Activated T-helper 1 cell treated with anti-CD3 and anti-CD28 coated beads, Interleukin-2, amount 50 U/mL, for 16 hours (primary cell): ENCODE measurements around the gene GRIN1.

Experiments
- DNase-seq, 2 donors: peaks; one replicate each; pipeline ENCODE4 v3.0.0-alpha.2; 2020; ENCODE audit warnings: low read depth in 1 of 2, low spot score in 1 of 2

Gene GRIN1

GRCh38 chr9:137164370-137165249 is 25.7 kb downstream of the GRIN1 start:
- no peak for DNase-seq

DNA sequence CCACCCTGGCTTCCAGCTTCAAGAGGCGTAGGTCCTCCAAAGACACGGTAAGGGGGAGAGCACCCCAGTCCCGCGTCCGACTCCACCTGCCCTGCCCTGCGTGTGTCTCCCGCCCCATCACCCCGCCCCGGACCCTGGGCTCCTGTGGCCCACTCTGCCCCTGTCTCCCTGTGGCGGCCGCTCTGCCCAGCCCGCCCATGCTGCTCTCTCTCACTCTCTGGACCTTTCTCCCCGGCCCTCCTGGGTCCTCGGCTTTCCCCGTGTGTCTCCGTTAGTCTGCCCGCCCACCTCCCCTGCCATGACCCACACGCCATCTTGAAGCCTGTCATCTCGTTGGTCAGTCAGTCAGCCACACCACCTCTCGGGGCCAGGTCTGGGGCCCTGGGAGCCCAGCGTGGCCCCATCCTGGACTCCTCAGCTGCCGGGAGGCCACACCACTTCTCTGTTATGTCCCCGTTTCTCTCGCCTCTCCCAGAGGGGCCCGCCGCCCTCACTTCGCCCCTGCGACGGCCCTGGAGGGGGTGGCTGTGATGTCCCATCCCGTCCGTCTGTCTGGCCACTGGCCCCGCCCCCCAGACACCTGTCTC is 26.4 kb downstream of the GRIN1 start:
- no peak for DNase-seq

DNA sequence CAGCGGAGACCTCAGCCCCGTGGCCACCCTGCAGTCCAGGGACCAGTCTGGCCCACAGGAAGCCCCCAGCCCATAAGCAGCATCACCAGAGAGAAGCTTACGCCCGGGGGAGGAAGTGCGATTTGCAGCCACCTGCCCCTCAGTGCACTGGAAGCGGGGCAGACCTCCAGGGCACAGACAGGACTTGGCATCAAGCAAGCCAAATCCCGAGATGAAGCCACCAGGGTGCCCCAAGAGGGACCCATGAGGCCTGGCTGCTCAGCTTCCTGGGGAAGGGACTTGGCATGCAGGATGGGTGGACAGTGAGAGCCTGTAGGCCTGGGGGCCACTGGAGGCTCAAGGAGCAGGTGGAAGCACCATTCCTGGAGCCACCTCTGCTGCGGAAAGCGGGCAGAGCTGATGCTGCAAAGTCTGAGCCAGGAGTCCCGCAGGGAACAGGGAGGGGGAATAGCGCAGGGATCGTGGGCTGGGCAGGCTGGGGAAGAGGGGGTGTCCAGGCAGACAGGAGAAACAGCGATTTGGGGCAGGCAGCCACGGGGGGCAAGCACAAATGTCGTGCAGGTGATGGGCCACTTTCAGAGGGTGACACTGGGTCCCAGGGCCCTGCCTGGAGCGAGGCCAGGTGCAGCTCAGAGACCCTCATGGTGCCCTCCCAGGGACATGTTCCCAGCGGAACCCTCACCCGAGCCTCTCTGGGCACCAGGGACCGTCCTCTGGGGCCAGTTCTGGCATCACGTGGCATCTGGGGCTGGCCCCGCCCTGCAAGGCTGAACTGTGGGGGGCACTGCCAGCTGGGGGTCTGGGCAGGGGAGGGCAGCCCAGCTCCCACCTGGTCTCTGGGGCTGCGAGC is 27.7 kb downstream of the GRIN1 start:
- no peak for DNase-seq

GRCh38 chr9:137167277-137167746 is 28.4 kb downstream of the GRIN1 start:
- DNase-seq, result no peak

DNA sequence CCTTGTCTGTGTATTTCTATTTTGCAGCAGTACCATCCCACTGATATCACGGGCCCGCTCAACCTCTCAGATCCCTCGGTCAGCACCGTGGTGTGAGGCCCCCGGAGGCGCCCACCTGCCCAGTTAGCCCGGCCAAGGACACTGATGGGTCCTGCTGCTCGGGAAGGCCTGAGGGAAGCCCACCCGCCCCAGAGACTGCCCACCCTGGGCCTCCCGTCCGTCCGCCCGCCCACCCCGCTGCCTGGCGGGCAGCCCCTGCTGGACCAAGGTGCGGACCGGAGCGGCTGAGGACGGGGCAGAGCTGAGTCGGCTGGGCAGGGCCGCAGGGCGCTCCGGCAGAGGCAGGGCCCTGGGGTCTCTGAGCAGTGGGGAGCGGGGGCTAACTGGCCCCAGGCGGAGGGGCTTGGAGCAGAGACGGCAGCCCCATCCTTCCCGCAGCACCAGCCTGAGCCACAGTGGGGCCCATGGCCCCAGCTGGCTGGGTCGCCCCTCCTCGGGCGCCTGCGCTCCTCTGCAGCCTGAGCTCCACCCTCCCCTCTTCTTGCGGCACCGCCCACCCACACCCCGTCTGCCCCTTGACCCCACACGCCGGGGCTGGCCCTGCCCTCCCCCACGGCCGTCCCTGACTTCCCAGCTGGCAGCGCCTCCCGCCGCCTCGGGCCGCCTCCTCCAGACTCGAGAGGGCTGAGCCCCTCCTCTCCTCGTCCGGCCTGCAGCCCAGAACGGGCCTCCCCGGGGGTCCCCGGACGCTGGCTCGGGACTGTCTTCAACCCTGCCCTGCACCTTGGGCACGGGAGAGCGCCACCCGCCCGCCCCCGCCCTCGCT is 29.0 kb downstream of the GRIN1 start:
- no peak for DNase-seq

DNA sequence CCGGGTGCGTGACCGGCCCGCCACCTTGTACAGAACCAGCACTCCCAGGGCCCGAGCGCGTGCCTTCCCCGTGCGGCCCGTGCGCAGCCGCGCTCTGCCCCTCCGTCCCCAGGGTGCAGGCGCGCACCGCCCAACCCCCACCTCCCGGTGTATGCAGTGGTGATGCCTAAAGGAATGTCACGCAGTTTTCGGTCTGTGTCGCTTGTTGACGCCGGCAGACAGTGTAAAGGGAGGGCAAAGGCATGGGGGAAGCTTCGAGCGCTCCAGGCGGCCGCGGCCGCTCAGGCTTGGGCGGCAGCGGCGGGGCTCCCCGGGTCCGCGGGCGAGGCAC is 29.6 kb downstream of the GRIN1 start:
- DNase-seq, result no peak

DNA sequence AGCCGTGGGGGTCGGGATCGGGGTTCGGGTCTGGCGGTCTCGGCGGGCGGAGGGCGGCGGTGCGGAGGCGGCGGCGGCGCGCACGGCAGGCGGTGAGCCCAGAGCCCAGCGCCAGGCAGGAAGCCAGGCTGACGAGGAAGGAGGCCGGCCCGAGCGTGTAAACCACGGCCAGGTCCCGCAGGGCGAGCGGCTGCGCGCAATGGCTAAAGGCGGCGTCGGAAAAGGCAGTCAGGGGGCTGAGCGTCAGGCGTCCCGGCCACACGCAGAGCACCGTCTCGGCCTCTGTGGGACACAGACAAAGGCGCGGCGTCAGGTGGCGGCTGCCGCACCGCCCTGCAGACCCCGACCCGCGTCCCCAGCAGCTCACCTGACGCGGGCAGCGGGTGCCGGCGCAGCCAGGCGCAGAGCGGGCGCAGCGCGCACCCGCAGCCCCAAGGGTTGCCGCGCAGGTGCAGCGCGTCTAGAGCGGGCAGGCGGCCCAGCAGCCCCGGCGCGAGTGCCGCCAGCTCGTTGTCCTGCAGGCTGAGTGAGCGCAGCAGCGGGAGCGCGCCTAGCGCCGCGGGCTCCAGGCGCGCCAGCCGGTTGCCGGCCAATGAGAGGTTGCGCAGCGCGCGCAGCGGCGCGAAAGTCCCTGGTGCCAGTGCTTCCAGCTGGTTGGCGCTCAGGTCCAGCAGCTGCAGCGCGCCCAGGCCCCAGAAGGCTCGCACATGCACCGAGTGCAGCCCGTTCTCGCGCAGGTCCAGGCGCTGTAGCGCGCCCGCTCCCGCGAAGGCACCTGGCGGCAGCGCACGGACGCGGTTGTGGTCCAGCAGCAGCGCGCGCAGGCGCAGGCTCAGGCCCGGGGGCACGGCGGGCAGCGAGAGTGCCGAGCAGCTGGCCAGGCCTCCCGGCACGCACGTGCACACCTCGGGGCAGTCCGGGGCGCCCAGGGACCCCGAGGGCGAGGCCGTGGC is 30.2 kb downstream of the GRIN1 start:
- no peak for DNase-seq

DNA sequence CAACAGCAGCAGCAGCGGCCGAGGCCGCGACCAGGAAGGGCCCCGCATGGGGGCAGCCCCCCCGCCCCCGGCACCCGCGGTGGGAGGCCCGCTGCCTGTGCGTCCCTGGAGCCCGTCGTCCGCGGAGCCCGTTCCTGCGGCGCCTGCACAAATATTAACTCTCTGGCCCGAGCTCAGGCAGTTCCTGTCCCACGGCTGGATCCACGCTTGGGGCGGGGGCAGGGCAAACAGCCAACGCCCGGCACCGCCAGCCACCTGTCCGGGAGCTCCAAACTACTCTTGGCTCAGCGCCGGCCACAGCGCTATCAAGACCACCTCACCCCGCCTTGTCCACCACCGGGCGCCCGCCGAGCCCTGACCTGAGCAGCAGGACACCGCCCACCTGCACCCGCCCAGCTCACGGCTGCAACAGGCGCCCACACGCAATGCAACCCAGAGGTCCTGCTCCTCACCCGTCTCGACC is 31.0 kb downstream of the GRIN1 start, which contains the start of gene LRRC26:
TSS of gene LRRC26 (minus strand) at position 156 of the 463 bp plus-strand sequence. CDS start at position 48, 108 bp downstream.
- DNase-seq, result no peak

DNA sequence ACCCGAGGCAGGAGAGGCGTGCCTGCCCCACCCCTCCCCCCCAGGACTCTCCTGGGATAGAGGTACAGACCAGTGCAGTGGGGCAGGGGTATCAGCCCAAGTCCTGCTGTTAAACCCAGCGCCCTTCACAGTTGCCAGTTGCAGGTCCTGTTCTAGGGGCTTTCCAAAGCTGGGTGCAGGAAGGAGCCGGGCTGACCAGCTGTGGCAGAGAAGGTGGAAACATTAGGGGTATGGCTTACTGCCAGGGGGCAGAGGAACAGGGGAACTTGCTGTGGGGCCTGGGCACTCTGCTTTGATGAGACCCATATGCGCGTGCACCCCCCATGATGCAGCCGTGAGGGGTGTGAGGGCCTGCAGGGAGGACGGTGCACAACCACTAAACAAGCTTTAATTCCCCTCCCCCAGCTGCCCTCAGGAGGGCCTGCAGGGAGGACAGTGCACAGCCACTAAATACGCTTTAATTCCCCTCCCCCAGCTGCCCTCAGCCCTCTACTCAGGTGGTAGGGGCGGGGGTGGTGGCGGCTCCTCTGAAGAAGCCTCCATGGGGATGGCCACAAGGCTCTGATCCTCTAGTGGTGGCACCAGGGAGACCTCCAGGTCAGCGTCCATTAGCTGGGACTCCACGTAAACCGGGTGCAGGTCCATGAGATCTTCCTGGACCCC is 31.7 kb downstream of the GRIN1 start:
- DNase-seq, result no peak

DNA sequence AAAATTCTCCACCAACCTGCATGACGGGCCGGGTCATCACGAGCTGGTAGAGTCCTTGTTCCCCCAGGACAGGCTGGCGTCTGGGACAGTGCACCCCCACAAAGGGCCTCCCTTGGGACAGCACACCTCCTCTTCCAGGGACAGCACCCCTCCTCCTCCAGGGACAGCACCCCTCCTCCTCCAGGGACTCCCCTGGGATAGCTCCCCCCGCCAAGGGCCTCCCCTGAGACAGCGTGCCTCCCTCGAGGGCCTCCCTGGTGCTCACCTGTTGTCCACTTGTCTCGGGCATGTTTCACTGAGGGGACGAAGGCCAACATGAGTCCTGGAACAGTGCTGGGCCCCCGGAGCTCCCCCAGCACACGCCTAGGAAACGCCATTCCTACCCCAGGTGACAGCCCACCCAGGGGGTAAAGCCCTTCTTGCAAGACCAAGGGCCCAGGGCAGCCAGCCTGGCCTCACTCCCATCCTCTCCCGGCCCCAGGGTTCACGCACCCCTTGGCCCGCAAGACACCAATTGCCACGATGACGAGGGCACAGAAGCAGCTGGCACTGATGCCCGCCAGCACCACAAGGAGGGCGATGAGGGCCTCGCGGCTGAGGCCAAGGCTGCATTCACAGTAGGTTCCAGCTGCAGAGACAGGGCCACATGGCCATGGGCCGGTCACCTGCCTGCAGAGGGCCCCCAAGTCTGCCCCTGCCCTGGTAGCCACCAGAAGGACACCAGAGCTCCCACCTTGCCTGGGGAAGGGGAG is 32.4 kb downstream of the GRIN1 start:
- DNase-seq, result no peak

DNA sequence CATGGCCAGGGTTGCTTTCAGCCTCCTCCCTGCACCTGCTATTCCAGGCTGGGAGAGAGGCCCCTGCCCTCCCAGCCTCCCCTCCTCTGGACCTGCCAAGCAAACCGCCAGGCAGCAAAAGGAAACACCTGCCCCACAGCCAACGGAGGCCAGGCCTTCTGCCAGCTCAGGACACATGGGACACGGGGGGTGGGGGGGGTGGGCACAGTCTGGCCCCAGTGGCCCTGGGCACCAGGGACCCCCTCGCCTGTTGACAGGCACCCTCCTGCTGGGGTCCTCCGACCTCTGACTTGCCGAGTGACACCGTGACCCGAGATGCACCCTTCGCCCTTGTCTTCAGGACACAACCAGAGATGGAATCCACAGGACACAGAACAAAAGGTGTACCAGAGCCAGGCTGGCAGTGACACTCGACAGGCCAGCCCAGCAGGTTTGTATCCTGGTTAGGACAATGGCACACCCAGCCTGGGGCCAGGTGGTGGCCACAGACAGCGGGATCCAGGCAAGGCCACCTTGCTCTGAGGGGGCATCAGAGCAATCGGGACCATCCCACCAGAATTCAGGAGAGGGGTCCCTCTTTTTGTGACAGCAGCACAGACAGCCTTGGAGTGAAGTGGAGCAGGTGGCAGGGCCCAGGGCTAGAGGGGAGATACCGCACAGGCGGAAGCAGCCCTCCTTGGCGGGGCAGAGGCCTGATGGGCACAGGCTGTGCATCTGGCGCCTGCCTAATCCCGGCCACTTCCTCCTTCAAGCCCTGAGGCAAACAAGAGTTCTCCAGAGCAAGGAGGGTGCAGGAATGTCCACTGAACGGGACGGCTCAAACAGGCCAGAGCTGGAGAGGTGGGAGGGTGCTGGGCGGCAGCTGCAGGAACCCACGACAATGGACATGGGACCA is 34.2 kb downstream of the GRIN1 start:
- DNase-seq, result no peak

GRCh38 chr9:137173796-137174664 is 35.1 kb downstream of the GRIN1 start:
- no peak for DNase-seq

DNA sequence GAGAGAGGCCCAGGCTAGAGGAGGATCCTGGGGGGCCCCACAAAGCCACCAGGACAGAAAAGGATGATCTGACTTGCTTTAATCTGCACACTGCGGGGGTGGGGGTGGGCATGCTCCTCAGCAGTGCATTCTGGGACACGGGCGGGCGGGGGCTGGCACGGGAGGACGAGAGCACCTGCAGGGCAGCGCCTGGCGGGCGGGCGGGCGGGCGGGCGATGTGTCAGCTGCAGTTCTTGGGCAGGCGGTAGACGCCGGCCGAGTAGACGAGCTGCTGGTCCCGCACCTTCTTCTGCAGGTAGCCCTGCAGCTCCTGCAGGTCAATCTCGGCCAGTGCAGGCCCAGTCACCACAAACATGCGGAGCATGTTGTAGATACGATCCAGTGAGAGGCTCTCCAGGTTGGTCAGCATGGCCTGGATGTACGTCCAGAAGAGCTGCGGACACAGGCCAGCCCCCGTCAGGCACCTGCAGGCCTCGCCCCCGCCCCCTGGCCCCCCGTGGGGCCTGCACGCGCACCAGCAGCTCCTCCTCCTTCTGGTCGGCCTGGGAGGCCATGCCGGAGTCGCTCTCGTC is 35.9 kb downstream of the GRIN1 start:
- DNase-seq, result no peak

GRCh38 chr9:137175345-137175961 is 36.5 kb downstream of the GRIN1 start:
- no peak for DNase-seq

DNA sequence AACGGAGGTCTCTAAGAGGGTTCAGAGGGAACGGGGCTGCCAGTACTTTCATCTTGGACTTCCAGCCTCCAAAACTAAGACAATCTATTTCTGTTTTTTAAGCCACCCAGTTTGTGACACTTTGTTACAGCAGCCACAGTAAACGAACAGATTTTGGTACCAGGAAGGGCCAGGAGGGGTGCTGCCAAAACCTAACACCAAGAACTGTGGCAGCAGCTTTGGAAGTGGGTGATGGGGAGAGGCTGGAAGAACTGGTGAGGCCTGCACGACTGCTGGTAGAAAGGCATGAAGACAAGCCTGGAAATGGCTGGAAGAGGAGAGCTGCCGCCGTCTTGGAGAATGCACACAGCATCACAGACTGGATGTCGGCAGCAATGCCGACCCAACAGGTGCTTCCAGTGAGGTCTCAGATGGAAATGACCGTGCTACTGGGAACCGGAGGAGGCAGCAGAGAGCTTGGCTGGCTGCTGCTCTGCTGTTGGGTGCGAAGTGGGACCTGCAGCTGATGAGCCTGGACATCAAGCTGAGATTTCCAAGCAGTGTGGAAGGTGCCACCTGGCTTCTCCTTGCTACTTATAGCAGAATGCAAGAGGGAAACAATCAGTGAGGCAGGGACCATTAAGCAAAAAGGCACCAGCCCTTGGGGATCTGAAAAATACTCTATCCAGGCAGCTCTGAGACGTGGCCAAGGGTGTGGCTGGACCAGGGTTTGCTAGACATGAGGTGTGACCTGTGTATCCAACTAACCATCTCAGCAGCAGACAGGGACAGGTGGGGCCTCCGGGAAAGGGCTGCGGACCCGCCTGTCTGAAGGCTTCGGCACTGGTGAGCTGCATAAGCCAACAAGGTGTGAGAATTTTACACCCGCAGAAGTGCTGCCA is 37.6 kb downstream of the GRIN1 start:
- no peak for DNase-seq
